Left lung (tissue), 10 donors: ENCODE results near the gene DUSP18. TPM values are rescaled to one million over a fixed set of nuclear protein-coding genes. Genes with fewer than 3 reads are reported as not detected.
"Not testable (repeated sequence)": the region's sequence is repeated elsewhere in the genome, so short reads cannot be mapped to it uniquely, and the experiment has no call there.

ENCODE experiments used
- ATAC-seq: fragments of 200-7000 bp; cut with Tn5 transposase; one replicate; pipeline ENCODE4 v1.9.1; 2020; ENCODE audit warnings: moderate library complexity
- DNase-seq, 4 donors: peaks; one replicate each; pipeline ENCODE4 v3.0.0-alpha.2; 2013 to 2020
- H3K27ac ChIP-seq, 2 donors: fragments of 200-600 bp; sonication (generic) in 1 of 2; one replicate each; pipeline versions ENCODE4 v1.5.0 to v1.8.0; 2020 to 2021
- H3K27me3 ChIP-seq, 2 donors: fragments of 200-600 bp; sonication (generic) in 1 of 2; one replicate each; pipeline versions ENCODE4 v1.5.0 to v1.8.0; 2020 to 2021
- H3K36me3 ChIP-seq, 2 donors: fragments of 200-600 bp; sonication (generic) in 1 of 2; one replicate each; pipeline versions ENCODE4 v1.5.0 to v1.8.0; 2020 to 2021
- H3K4me1 ChIP-seq, 2 donors: fragments of 200-600 bp; one replicate each; pipeline ENCODE4 v1.8.0; 2021
- H3K4me3 ChIP-seq, 2 donors: fragments of 200-600 bp; sonication (generic) in 1 of 2; one replicate each; pipeline versions ENCODE4 v1.5.0 to v1.8.0; 2020 to 2021; ENCODE audit warnings: mild to moderate bottlenecking in 1 of 2
- H3K9me3 ChIP-seq, 2 donors: fragments of 200-600 bp; sonication (generic) in 1 of 2; one replicate each; pipeline versions ENCODE4 v1.5.0 to v1.8.0; 2020 to 2021
- CTCF ChIP-seq, 2 donors: fragments of 200-600 bp; sonication (generic) in 1 of 2; IDR thresholded peaks; one replicate each; pipeline versions ENCODE4 v1.5.0 to v1.8.0; 2021; ENCODE audit warnings: antibody characterized with exemption in 2 of 2
- intact Hi-C, 2 donors: fragments of 100-400 bp; cut with DNase I; formaldehyde crosslinking; loops; one replicate each; pipeline versions ENCODE4 v1.11.2 to v1.14.2; 2022
- polyA plus RNA-seq, 6 donors: library from polyadenylated mRNA; unstranded; fragments of 120-200 nt; gene quantifications; one replicate each; pipeline ENCODE4 v1.2.1, GENCODE V29; 2013; ENCODE audit not compliant: insufficient read length in 6 of 6
- total RNA-seq, 2 donors: library from RNA; stranded (reverse); fragmentation: NEBNext Ultra II Directional; extraction: Animal tissue kit (Norgen Biotek cat#: 25700); gene quantifications; one replicate each; pipeline ENCODE4 v1.2.1, GENCODE V29; 2021
- donor health status: DM: no; HTN: yes; CAD: no.
- donor health status: DM: no; HTN: no; CAD: no.

The DUSP18 gene
- total and polyA plus RNA-seq, 8 donors = 10.0 to 23.9 (median 13.1) TPM

GRCh38 chr22:30626413-30626812 is 41.3 kb downstream of the DUSP18 start:
- no peaks in the 10 kb centered on the region for H3K4me1 ChIP-seq
- intact Hi-C loops = no loop called here
- no peaks in the 10 kb centered on the region for H3K27me3 ChIP-seq
- no peak overlapping the region for H3K4me3 ChIP-seq
- ATAC-seq = no peak
- H3K9me3 ChIP-seq = no peaks in the 10 kb centered on the region
- H3K36me3 ChIP-seq = peaks cover 0 to 5% of the 10 kb centered on the region in 2 donors
- no peak for DNase-seq
- no peak overlapping the region for H3K27ac ChIP-seq
- TF ChIP-seq CTCF (IDR thresholded peaks at IDR 0.05) = no peak

DNA sequence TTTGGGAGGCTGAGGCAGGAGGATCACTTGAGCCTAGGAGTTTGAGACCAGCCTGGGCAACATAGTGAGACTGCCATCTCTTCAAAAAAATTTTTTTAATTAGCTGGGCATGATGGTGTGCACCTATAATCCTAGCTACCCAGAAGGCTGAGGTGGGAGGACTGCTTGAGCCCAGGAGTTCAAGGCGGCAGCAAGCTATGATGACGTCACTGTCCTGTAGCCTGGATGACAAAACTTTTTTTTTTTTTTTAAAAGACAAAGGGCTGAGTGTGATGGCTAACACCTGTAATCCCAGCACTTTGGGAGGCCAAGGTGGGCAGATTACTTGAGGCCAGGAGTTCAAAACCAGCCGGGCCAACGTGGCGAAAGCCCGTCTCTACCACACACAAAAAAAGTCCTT is 47.8 kb downstream of the DUSP18 start:
- H3K4me3 ChIP-seq, ATAC-seq, H3K9me3 ChIP-seq, intact Hi-C loops, H3K27me3 ChIP-seq, H3K27ac ChIP-seq, H3K4me1 ChIP-seq, DNase-seq: not testable (repeated sequence)
- H3K36me3 ChIP-seq = peaks cover 0 to 31% of the 10 kb centered on the region in 2 donors

DNA sequence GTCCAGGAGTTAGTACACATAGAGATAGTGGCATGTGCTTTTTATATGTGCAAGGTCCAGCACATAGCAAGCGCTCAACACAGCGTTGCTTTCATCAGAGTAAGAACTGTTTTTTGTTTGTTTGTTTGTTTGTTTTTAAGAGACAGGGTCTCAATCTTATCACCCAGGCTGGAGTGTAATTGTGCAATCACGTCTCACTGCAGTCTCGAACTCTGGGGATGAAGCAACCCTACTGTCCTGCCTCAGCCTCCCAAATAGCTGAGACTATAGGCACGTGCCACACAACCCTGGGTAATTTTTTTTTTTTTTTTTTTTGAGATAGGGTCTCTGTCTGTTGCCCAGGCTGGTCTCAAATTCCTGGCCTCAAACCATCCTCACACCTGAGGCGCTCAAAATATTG is 49.9 kb downstream of the DUSP18 start:
- Histone ChIP-seq H3K36me3 (peaks cover 0 to 47% of the 10 kb centered on the region in 2 donors), H3K4me3 (no peak overlapping the region), H3K9me3 (no peaks in the 10 kb centered on the region), H3K27me3 (no peaks in the 10 kb centered on the region), H3K27ac (no peak overlapping the region), H3K4me1 (no peaks in the 10 kb centered on the region)
- TF ChIP-seq CTCF (IDR thresholded peaks at IDR 0.05) = no peak
- no peak for ATAC-seq
- no peak for DNase-seq
- intact Hi-C loops = no loop called here

GRCh38 chr22:30615543-30615954 is 52.1 kb downstream of the DUSP18 start:
- DNase-seq (peak in 1 of 4 donors; percentile 60), ATAC-seq (peak; percentile 62)
- H3K27me3 ChIP-seq = no peaks in the 10 kb centered on the region
- H3K27ac ChIP-seq = no peak overlapping the region
- H3K9me3 ChIP-seq = no peaks in the 10 kb centered on the region
- H3K36me3 ChIP-seq = peaks cover 0 to 56% of the 10 kb centered on the region in 2 donors
- no peak for TF ChIP-seq CTCF (IDR thresholded peaks at IDR 0.05)
- peaks cover 0 to 5% of the 10 kb centered on the region in 2 donors for H3K4me1 ChIP-seq
- H3K4me3 ChIP-seq = no peak overlapping the region
- intact Hi-C loops = no loop called here

GRCh38 chr22:30614879-30615278 is 52.8 kb downstream of the DUSP18 start:
- no peak for TF ChIP-seq CTCF (IDR thresholded peaks at IDR 0.05)
- ATAC-seq (no peak), DNase-seq (no peak)
- intact Hi-C loops = no loop called here
- Histone ChIP-seq H3K4me1 (peaks cover 0 to 11% of the 10 kb centered on the region in 2 donors), H3K4me3 (no peak overlapping the region), H3K36me3 (peaks cover 0 to 55% of the 10 kb centered on the region in 2 donors), H3K27ac (no peak overlapping the region), H3K9me3 (no peaks in the 10 kb centered on the region), H3K27me3 (no peaks in the 10 kb centered on the region)

- Histone ChIP-seq H3K9me3 (no peaks in the 10 kb centered on the region), H3K4me3 (no peak overlapping the region), H3K27ac (no peak overlapping the region), H3K27me3 (no peaks in the 10 kb centered on the region), H3K4me1 (peaks cover 6 to 17% of the 10 kb centered on the region in 2 donors), H3K36me3 (peaks cover 0 to 49% of the 10 kb centered on the region in 2 donors)
- intact Hi-C loops = no loop called here
- ATAC-seq (no peak), DNase-seq (no peak)
- no peak for TF ChIP-seq CTCF (IDR thresholded peaks at IDR 0.05)
These were observed 53.4 kb downstream of the DUSP18 start for GRCh38 chr22:30614268-30614667.
